Measurements from ENCODE around the gene CLDN11.

CLDN11 gene

DNA sequence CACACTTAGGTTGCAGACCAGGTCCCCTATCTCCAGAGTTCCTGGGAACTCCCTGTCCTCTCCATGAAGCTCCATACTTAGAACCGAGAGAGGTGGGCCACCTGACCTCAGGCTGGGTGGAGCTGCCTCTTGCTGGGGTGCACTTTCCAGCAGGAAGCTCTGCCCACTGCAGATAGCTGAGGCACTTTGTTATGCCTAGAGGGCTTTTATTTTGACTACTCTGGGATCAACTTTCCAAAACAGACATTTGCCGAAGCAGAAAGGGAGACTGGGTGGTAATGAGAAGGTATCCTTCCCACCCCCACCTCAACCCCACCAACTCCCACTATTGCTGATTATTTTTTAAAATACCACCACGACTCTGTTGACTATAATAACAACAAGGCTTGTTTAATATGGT lies 54.7 kb downstream of the CLDN11 start:
- no peak for DNase-seq

GRCh38 chr3:170475092-170475685 lies 56.5 kb downstream of the CLDN11 start:
- no peak for DNase-seq

GRCh38 chr3:170476291-170476690 lies 57.6 kb downstream of the CLDN11 start:
- DNase-seq = no peak

DNA sequence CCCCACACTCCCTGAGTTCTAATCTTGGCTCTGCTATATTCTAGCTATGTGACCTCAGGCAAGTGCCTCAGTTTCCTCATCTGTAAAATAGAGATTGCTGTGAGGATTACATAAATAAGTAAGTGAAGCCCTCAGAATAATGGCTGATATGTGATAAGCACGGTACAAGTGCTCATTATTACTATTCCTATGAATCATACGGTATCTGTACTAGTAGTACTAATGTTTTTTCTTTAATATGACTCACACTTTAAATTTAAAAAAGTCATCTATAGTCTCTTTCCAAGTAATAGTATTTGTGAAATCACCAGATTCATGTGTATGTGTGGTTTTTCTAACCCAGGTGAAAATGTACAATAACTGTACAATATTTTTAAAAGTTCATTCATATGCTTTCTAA lies 58.7 kb downstream of the CLDN11 start:
- no peak for DNase-seq

- DNase-seq = no peak
These were observed 61.4 kb downstream of the CLDN11 start for GRCh38 chr3:170480111-170480510.

DNA sequence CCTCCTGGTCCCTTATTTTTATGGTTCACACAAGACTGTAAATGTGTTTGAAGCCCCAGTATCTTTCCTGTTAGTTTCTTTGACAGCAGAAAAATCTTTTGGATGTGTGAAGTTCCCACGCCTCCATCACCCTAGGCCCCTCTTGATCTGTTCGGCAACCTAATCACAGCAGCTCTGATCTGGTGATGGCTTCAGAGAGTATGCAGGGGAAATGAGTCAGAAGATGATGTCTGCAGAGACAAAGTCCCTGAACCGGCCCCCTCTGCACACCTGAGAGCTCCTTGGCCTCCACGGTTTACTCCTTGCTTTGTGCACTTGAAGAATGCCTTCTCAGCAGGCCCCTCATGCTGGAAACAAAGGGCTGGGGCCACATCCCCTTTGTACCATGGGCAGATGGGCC lies 63.5 kb downstream of the CLDN11 start:
- no peak for DNase-seq

GRCh38 chr3:170483485-170484262 lies 65.0 kb downstream of the CLDN11 start:
- no peak for DNase-seq
